DOHH2 (cell line): Measurements from ENCODE around the gene CERK.
A peak's percentile ranks its signal among the peaks of the same experiment; 100 is the strongest.

ENCODE experiments used
- H3F3A ChIP-seq: fragments of 200-600 bp; sonication (generic), shearing (Covaris generic); 2 replicates; pipeline ENCODE4 v1.6.0; 2016; ENCODE audit warnings: antibody characterized with exemption, mild to moderate bottlenecking; ENCODE audit not compliant: control insufficient read depth, insufficient read depth
- H3K27ac ChIP-seq: fragments of 200-600 bp; sonication (generic); 2 replicates; pipeline ENCODE4 v1.5.1; 2014; ENCODE audit warnings: low read depth, mild to moderate bottlenecking, low read length, moderate library complexity
- H3K27me3 ChIP-seq: fragments of 200-600 bp; sonication (generic); 2 replicates; pipeline ENCODE4 v1.6.1; 2014; ENCODE audit warnings: mild to moderate bottlenecking, low read length, mixed read lengths; ENCODE audit not compliant: control insufficient read depth
- H3K36me3 ChIP-seq: fragments of 200-600 bp; sonication (generic); 2 replicates; pipeline ENCODE4 v1.6.1; 2014; ENCODE audit warnings: mild to moderate bottlenecking, low read length, moderate library complexity, mixed read lengths; ENCODE audit not compliant: control insufficient read depth
- H3K4me1 ChIP-seq: fragments of 200-600 bp; sonication (generic); 2 replicates; pipeline ENCODE4 v1.6.1; 2014; ENCODE audit warnings: mild to moderate bottlenecking, low read length, mixed read lengths; ENCODE audit not compliant: control insufficient read depth
- H3K4me2 ChIP-seq: fragments of 200-600 bp; sonication (generic); 2 replicates; pipeline ENCODE4 v1.6.0; 2014; ENCODE audit warnings: mild to moderate bottlenecking, low read length, moderate library complexity
- H3K4me3 ChIP-seq: fragments of 200-600 bp; sonication (generic); 2 replicates; pipeline ENCODE4 v1.5.1; 2014; ENCODE audit warnings: mild to moderate bottlenecking, low read length, mixed read lengths
- H3K79me2 ChIP-seq: fragments of 200-600 bp; sonication (generic); 2 replicates; pipeline ENCODE4 v1.6.1; 2014; ENCODE audit warnings: mild to moderate bottlenecking, low read length, mixed read lengths; ENCODE audit not compliant: control insufficient read depth
- H3K9me2 ChIP-seq: fragments of 200-600 bp; sonication (generic); replicated peaks from 2 replicates; pipeline ENCODE4 v1.6.1; 2014; ENCODE audit warnings: mild to moderate bottlenecking, low read length, mixed read lengths; ENCODE audit not compliant: control insufficient read depth
- H3K9me3 ChIP-seq: fragments of 200-600 bp; sonication (generic); 2 replicates; pipeline ENCODE4 v1.6.1; 2014; ENCODE audit warnings: antibody characterized with exemption, low read length, mixed read lengths; ENCODE audit not compliant: control insufficient read depth, insufficient read depth
- H4K20me1 ChIP-seq: fragments of 200-600 bp; sonication (generic); 2 replicates; pipeline ENCODE4 v1.6.0; 2014; ENCODE audit warnings: low read depth, mild to moderate bottlenecking, antibody characterized with exemption, low read length, moderate library complexity; ENCODE audit not compliant: control insufficient read depth, insufficient read depth
- CTCF ChIP-seq: fragments of 200-600 bp; sonication (generic); IDR thresholded peaks from one replicate; pipeline ENCODE4 v1.5.1; 2014; ENCODE audit warnings: antibody characterized with exemption, mild to moderate bottlenecking, low read depth, low read length; ENCODE audit not compliant: poor library complexity, severe bottlenecking
- EZH2phosphoT487 ChIP-seq: fragments of 200-600 bp; sonication (generic); IDR thresholded peaks from 2 replicates; pipeline ENCODE4 v1.6.1; 2017; ENCODE audit warnings: borderline replicate concordance, mild to moderate bottlenecking, antibody characterized with exemption, low read length, moderate library complexity, mixed read lengths

The CERK gene

DNA sequence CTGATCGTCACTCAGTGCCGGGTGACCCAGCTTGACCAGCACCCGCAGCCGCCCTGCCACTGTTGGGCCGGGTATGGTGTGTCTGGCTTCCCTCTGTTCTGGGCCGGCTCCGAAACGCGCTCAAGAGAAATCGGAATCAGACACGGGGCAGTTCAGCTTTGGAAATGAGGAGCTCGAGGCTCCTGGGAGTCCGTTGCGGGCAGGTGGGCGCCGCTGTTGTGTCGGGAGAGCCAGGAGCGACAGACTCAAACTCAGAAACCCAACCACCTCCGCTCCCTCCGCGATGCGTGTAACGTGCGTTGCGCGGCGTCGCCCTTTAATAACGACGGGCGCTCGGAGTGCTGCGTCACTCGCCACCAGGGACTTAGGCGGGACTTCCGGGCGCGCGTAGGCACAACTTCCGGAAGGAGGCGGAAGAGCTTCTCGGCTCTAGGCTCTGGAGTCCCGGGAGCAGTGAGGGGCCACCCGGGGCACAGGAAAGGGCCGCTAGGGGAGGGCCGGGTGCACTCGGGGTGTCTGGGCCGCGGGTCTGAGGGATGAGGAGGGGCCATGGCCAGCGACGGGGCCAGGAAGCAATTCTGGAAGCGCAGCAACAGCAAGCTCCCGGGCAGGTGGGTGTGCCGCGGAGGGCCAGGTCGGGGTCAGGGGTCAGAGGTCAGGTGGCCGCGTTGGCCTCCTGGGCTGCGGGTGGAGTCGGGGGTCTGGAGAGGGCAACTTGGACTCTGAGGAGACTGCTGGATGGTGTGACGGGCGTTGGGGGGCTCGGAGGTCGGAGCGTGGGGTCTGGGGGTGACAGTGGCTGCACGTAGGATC, 24.4 kb upstream of the CERK start, which contains the start of gene TBC1D22A:
TBC1D22A (plus strand) TSS at position 413 of the 813 bp plus-strand sequence; CDS start at position 550, 137 bp downstream.
- H3K4me1 ChIP-seq: peaks cover 63% of the 10 kb centered on the region
- no peaks in the 10 kb centered on the region for H3K9me3 ChIP-seq
- H3K9me2 ChIP-seq: no peaks in the 10 kb centered on the region
- H3K4me2 ChIP-seq: peak within 1 kb of the TSS; percentile 83
- H3K79me2 ChIP-seq: peaks cover 65% of the 10 kb centered on the region
- peaks cover 4% of the 10 kb centered on the region; the same call in 1 of the 2 replicates for H4K20me1 ChIP-seq
- TF ChIP-seq CTCF (no peak), EZH2phosphoT487 (no peak)
- peak within 1 kb of the TSS; percentile 94 for H3K27ac ChIP-seq
- H3K4me3 ChIP-seq: peak within 1 kb of the TSS; percentile 91
- peaks cover 51% of the 10 kb centered on the region for H3K36me3 ChIP-seq
- peaks cover 44% of the 10 kb centered on the region for H3F3A ChIP-seq
- no peaks in the 10 kb centered on the region for H3K27me3 ChIP-seq

- H3K27ac ChIP-seq: peak overlapping the region; percentile 94
- H3K27me3 ChIP-seq: no peaks in the 10 kb centered on the region
- peaks cover 4% of the 10 kb centered on the region; the same call in 1 of the 2 replicates for H4K20me1 ChIP-seq
- peaks cover 46% of the 10 kb centered on the region for H3K36me3 ChIP-seq
- TF ChIP-seq EZH2phosphoT487 (no peak), CTCF (no peak)
- H3K4me1 ChIP-seq: peaks cover 56% of the 10 kb centered on the region
- H3K79me2 ChIP-seq: peaks cover 58% of the 10 kb centered on the region
- peak overlapping the region; percentile 91 for H3K4me3 ChIP-seq
- H3K9me3 ChIP-seq: peaks cover under 1% of the 10 kb centered on the region
- H3F3A ChIP-seq: peaks cover 36% of the 10 kb centered on the region
- no peaks in the 10 kb centered on the region for H3K9me2 ChIP-seq
- peak overlapping the region; percentile 83 for H3K4me2 ChIP-seq
These were observed 23.6 kb upstream of the CERK start for GRCh38 chr22:46761539-46762237.

DNA sequence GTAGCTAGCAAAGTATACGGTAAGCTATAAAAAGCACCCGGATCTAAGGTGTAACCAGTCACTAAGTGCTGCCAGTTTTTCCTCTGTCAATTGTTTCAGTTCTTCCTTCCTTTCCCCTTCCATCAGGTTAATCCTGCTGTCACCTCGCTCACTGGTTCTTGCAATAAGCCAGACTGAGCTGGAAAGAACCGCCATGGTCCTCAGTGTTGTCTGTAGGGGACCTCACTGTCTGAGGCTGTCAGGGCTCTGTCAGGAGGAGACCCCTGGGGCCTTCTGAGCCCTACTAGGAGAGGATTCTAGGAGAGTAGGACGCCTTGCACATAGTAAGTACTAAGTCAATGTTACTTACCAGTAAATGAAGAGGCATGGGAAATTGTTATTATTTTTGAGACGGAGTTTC, 23.0 kb upstream of the CERK start:
- Histone ChIP-seq H3K9me3 (peaks cover 7% of the 10 kb centered on the region), H3K4me1 (peaks cover 52% of the 10 kb centered on the region), H3K4me3 (peak overlapping the region; percentile 91), H3K4me2 (peak overlapping the region; percentile 83), H3F3A (peaks cover 36% of the 10 kb centered on the region), H3K27me3 (no peaks in the 10 kb centered on the region), H3K79me2 (peaks cover 51% of the 10 kb centered on the region), H3K9me2 (no peaks in the 10 kb centered on the region), H3K36me3 (peaks cover 47% of the 10 kb centered on the region), H4K20me1 (peaks cover 4% of the 10 kb centered on the region; the same call in 1 of the 2 replicates), H3K27ac (0 out of 2 replicates have a peak overlapping the region, but pooled peaks have one; percentile 12)
- no peak for TF ChIP-seq EZH2phosphoT487
- no peak for TF ChIP-seq CTCF
